ENCODE data around the gene CCL11. TPM values are rescaled to one million over a fixed set of nuclear protein-coding genes. Genes with fewer than 3 reads are reported as not detected.

CCL11 gene
- total RNA-seq, 2 donors from 2014 or later: 1.1 TPM; not detected in 1

- Histone ChIP-seq H3K4me3 (no peak overlapping the region), H3K27ac (no peak overlapping the region), H3K4me1 (replicated peaks) (no peaks in the 10 kb centered on the region), H3K36me3 (no peaks in the 10 kb centered on the region), H3K9me3 (no peaks in the 10 kb centered on the region), H3K27me3 (replicated peaks; ENCODE audit: insufficient read depth) (no peaks in the 10 kb centered on the region)
- TF ChIP-seq POLR2AphosphoS5 (IDR thresholded peaks at IDR 0.05) (no peak), POLR2A (IDR thresholded peaks at IDR 0.05) (no peak), CTCF (IDR thresholded peaks at IDR 0.05) (no peak)
- WGBS: 97% methylated on average over 1 of the region's 1 CpG
- intact Hi-C loops (cut with DNase I): no loop called here
- no peak for DNase-seq (ENCODE audit: low spot score)
Measured at GRCh38 chr17:34302636-34303035, 17.1 kb downstream of the CCL11 start.

GRCh38 chr17:34303606-34304005, 18.1 kb downstream of the CCL11 start:
- Histone ChIP-seq H3K27ac (no peak overlapping the region), H3K9me3 (no peaks in the 10 kb centered on the region), H3K4me1 (replicated peaks) (no peaks in the 10 kb centered on the region), H3K4me3 (no peak overlapping the region), H3K27me3 (replicated peaks; ENCODE audit: insufficient read depth) (no peaks in the 10 kb centered on the region), H3K36me3 (no peaks in the 10 kb centered on the region)
- WGBS: 88% methylated on average over 2 of the region's 2 CpGs
- TF ChIP-seq POLR2A (IDR thresholded peaks at IDR 0.05) (no peak), CTCF (IDR thresholded peaks at IDR 0.05) (no peak), POLR2AphosphoS5 (IDR thresholded peaks at IDR 0.05) (no peak)
- intact Hi-C loops (cut with DNase I): no loop called here
- no peak for DNase-seq (ENCODE audit: low spot score)

- DNase-seq (ENCODE audit: low spot score): no peak
- Histone ChIP-seq H3K27ac (no peak overlapping the region), H3K27me3 (replicated peaks; ENCODE audit: insufficient read depth) (no peaks in the 10 kb centered on the region), H3K36me3 (no peaks in the 10 kb centered on the region), H3K4me3 (no peak overlapping the region), H3K9me3 (no peaks in the 10 kb centered on the region), H3K4me1 (replicated peaks) (no peaks in the 10 kb centered on the region)
- WGBS: 96% methylated on average over 4 of the region's 4 CpGs
- TF ChIP-seq POLR2AphosphoS5 (IDR thresholded peaks at IDR 0.05) (no peak), POLR2A (IDR thresholded peaks at IDR 0.05) (no peak), CTCF (IDR thresholded peaks at IDR 0.05) (no peak)
- intact Hi-C loops (cut with DNase I): no loop called here
Measured at GRCh38 chr17:34305061-34305460, 19.5 kb downstream of the CCL11 start.

GRCh38 chr17:34305606-34306005, 20.1 kb downstream of the CCL11 start:
- Histone ChIP-seq H3K9me3 (no peaks in the 10 kb centered on the region), H3K4me3 (no peak overlapping the region), H3K27ac (no peak overlapping the region), H3K36me3 (no peaks in the 10 kb centered on the region), H3K27me3 (replicated peaks; ENCODE audit: insufficient read depth) (no peaks in the 10 kb centered on the region), H3K4me1 (replicated peaks) (no peaks in the 10 kb centered on the region)
- no peak for TF ChIP-seq POLR2A (IDR thresholded peaks at IDR 0.05)
- TF ChIP-seq CTCF (IDR thresholded peaks at IDR 0.05): no peak
- TF ChIP-seq POLR2AphosphoS5 (IDR thresholded peaks at IDR 0.05): no peak
- no peak for DNase-seq (ENCODE audit: low spot score)
- intact Hi-C loops (cut with DNase I): loop anchor here (2.0 kb wide), 1 partner anchor 105 kb away; no protein-coding TSS in a partner anchor

- Histone ChIP-seq H3K27me3 (replicated peaks; ENCODE audit: insufficient read depth) (no peaks in the 10 kb centered on the region), H3K36me3 (no peaks in the 10 kb centered on the region), H3K9me3 (no peaks in the 10 kb centered on the region), H3K4me3 (no peak overlapping the region), H3K27ac (no peak overlapping the region), H3K4me1 (replicated peaks) (no peaks in the 10 kb centered on the region)
- TF ChIP-seq CTCF (IDR thresholded peaks at IDR 0.05): peak in 2 of 4 experiments; percentile 39 to 58
- no peak for TF ChIP-seq POLR2A (IDR thresholded peaks at IDR 0.05)
- TF ChIP-seq POLR2AphosphoS5 (IDR thresholded peaks at IDR 0.05): no peak
- WGBS: 84% methylated on average over 3 of the region's 3 CpGs
- intact Hi-C loops (cut with DNase I): loop anchor here (2.0 kb wide), 1 partner anchor 106 kb away; no protein-coding TSS in a partner anchor
- no peak for DNase-seq (ENCODE audit: low spot score)
Measured at GRCh38 chr17:34306466-34306865, 20.9 kb downstream of the CCL11 start.
